ENCODE data around the gene FLNB. TPM values are rescaled to one million over a fixed set of nuclear protein-coding genes. Genes with fewer than 3 reads are reported as not detected.

FLNB gene
- total and polyA plus RNA-seq, 2 of the 4 experiments (the other 2 are of a cell fraction), result 78.0 to 136 TPM

DNA sequence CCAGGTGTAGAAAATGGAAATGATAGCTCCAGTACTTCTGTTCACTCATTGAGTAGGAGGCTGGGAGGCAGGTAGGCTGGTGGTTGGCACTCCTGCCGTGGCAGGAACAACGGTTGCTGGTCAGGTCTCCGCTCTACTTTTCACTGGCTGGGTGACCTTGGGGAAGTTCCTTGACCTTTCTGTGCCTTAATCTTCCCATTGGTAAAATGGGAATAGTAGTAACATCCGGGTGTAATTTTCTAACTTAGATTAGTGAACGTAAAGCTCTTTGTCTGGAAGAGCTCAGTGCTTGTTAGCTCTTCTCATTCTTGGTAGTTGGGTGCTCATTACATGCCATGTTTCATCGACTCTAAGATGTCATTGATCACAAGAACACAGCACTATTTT is 45.8 kb upstream of the FLNB start:
- Histone ChIP-seq H3K14ac (replicated peaks; ENCODE audit: low read depth, low read length) (0 out of 2 replicates have a peak overlapping the region, but pooled peaks have one; percentile 27), H3K79me1 (ENCODE audit: low read depth in 1 of 2, low read length in 2 of 2) (0 out of 4 replicates have a peak, but pooled peaks cover 0 to 2% of the 10 kb centered on the region in 2 experiments), H3K9me3 (ENCODE audit: control insufficient read depth, insufficient read depth, low read length) (no peaks in the 10 kb centered on the region), H3K9ac (ENCODE audit: low read depth, low read length) (no peak overlapping the region), H3K4me1 (ENCODE audit: control insufficient read depth, insufficient read depth, low read length) (peaks cover 2% of the 10 kb centered on the region; the same call in 1 of the 2 replicates), H4K5ac (ENCODE audit: low read depth, low read length) (no peak overlapping the region), H3K4me2 (ENCODE audit: low read depth, low read length) (no peak overlapping the region), H2BK15ac (ENCODE audit: low read depth, low read length) (peak overlapping the region; percentile 64; the same call in 1 of the 3 replicates), H3K27me3 (ENCODE audit: control insufficient read depth, insufficient read depth, low read length) (no peaks in the 10 kb centered on the region), H2AK5ac (ENCODE audit: low read depth, low read length) (peak overlapping the region; percentile 46; the same call in 1 of the 2 replicates), H4K20me1 (ENCODE audit: insufficient read depth, low read length) (no peaks in the 10 kb centered on the region), H3K4ac (ENCODE audit: low read depth, low read length) (peak overlapping the region; percentile 52), H2AFZ (replicated peaks; ENCODE audit: low read length, poor library complexity) (no peak overlapping the region), H2BK120ac (ENCODE audit: low read depth, low read length) (peak overlapping the region; percentile 68; the same call in 1 of the 2 replicates), H3K18ac (ENCODE audit: low read depth, low read length) (no peak overlapping the region), H3K9me1 (ENCODE audit: insufficient read depth, low read length) (peaks cover 3% of the 10 kb centered on the region; the same call in 1 of the 2 replicates), H2BK5ac (ENCODE audit: low read depth, low read length, poor library complexity, severe bottlenecking) (peak overlapping the region; percentile 1), H3K36me3 (ENCODE audit: control insufficient read depth, insufficient read depth, low read length) (no peaks in the 10 kb centered on the region), H4K91ac (ENCODE audit: insufficient read depth, low read depth, low read length) (peak overlapping the region; percentile 54), H3K56ac (ENCODE audit: extremely low read depth, insufficient read depth, low read length) (no peak overlapping the region), H2BK20ac (ENCODE audit: low read depth, low read length) (peak overlapping the region; percentile 57), H4K8ac (ENCODE audit: low read depth in 2 of 2, low read length in 2 of 2) (peak overlapping the region in 1 of 2 experiments; percentile 31; a peak in 2 of 4 replicates), H2AK9ac (replicated peaks; ENCODE audit: low read depth, low read length, poor library complexity) (peak overlapping the region; percentile 33), H3K23ac (ENCODE audit: low read depth, low read length) (no peak overlapping the region), H3K27ac (ENCODE audit: insufficient read depth, low read length) (no peak overlapping the region), H3K4me3 (ENCODE audit: insufficient read depth, low read depth, low read length) (no peak overlapping the region)
- POLR2A ChIA-PET (ENCODE audit: unreplicated experiment), result no interaction called here
- ATAC-seq (ENCODE audit: low read depth) (no peak), DNase-seq (no peak)
- CTCF ChIA-PET, result interaction anchor here (0.6 to 1.2 kb wide), 7 partner anchors 12 to 254 kb away, joined by 3 read pairs; no protein-coding TSS in a partner anchor
- 100% methylated on average over 1 of the region's 6 CpGs; no CpG with 5 or more reads in 1 of the 2 experiments for WGBS, 2 experiments (ENCODE audit: extremely low coverage in 2 of 2, insufficient read length in 1 of 2)
- in situ Hi-C loops (cut with MboI; ENCODE audit: low sequenced_read_pairs), result no loop called here
- no peak for TF ChIP-seq FOS (IDR thresholded peaks at IDR 0.05; ENCODE audit: low read depth, low read length)
- TF ChIP-seq BHLHE40 (IDR thresholded peaks at IDR 0.05; ENCODE audit: low read depth, low read length), result no peak
- TF ChIP-seq RCOR1 (IDR thresholded peaks at IDR 0.05; ENCODE audit: insufficient replicate concordance, low read length), result no peak
- no peak for TF ChIP-seq SMC3 (IDR thresholded peaks at IDR 0.05; ENCODE audit: low read depth, low read length)
- intact Hi-C loops (cut with micrococcal nuclease), result loop anchor here (5.0 kb wide), 3 partner anchors 45 to 340 kb away; partner anchors contain the start of gene FLNB
- dilution Hi-C loops (cut with HindIII; ENCODE audit: low sequenced_read_pairs, unreplicated experiment), result no loop called here
- no TSS peak for BruUV-seq (replicated peaks)
